Ishikawa (cell line): ENCODE results near the gene SUSD5.

Experiments used
- EP300 ChIP-seq: IDR thresholded peaks from 2 replicates; pipeline ENCODE4 v1.6.1; 2012; ENCODE audit warnings: borderline replicate concordance
- NFIC ChIP-seq: IDR thresholded peaks from 2 replicates; pipeline ENCODE4 v1.6.1; 2012
- TEAD4 ChIP-seq: IDR thresholded peaks from 2 replicates; pipeline ENCODE4 v1.6.1; 2012

- no peak for TF ChIP-seq TEAD4
- no peak for TF ChIP-seq NFIC
- no peak for TF ChIP-seq EP300
Observed at GRCh38 chr3:33217866-33218445, 654 bp downstream of the SUSD5 start.
